Iris pigment epithelial cell (primary cell): ENCODE measurements around the gene ELANE.

Experiments
- DNase-seq: peaks from one replicate; pipeline ENCODE4 v3.0.0-alpha.2; 2011; ENCODE audit warnings: low read depth

ELANE gene

GRCh38 chr19:852136-853013 is at the start of gene ELANE:
ELANE (plus strand) TSS chr19:852303; CDS start chr19:852329, 26 bp downstream.
- DNase-seq, result no peak

- peak; percentile 74 for DNase-seq
Measured at GRCh38 chr19:802498-803098, 49.5 kb upstream of the ELANE start.

GRCh38 chr19:803099-803561 is 49.0 kb upstream of the ELANE start:
- no peak for DNase-seq

- DNase-seq, result no peak
Measured at GRCh38 chr19:803686-804418, 48.3 kb upstream of the ELANE start.

GRCh38 chr19:804419-805165 is 47.5 kb upstream of the ELANE start:
- DNase-seq, result no peak

GRCh38 chr19:805166-805551 is 46.9 kb upstream of the ELANE start:
- no peak for DNase-seq

GRCh38 chr19:805600-806550 is 46.2 kb upstream of the ELANE start:
- DNase-seq, result no peak

- no peak for DNase-seq
Measured at GRCh38 chr19:806815-807421, 45.2 kb upstream of the ELANE start.

GRCh38 chr19:807627-808422 is 44.3 kb upstream of the ELANE start:
- DNase-seq, result no peak

GRCh38 chr19:808423-808775 is 43.7 kb upstream of the ELANE start:
- DNase-seq, result no peak

- DNase-seq, result no peak
Measured at GRCh38 chr19:810077-810855, 41.8 kb upstream of the ELANE start.

- no peak for DNase-seq
Measured at GRCh38 chr19:810883-811489, 41.1 kb upstream of the ELANE start.

- no peak for DNase-seq
Measured at GRCh38 chr19:811506-812048, 40.5 kb upstream of the ELANE start.

GRCh38 chr19:812049-812746 is 39.9 kb upstream of the ELANE start:
- no peak for DNase-seq

GRCh38 chr19:812747-813218 is 39.3 kb upstream of the ELANE start:
- no peak for DNase-seq

GRCh38 chr19:813219-814151 is 38.6 kb upstream of the ELANE start:
- DNase-seq, result no peak
